HTR-8/SVneo (cell line): Measurements from ENCODE around the gene MAGI3.
A peak's percentile ranks its signal among the peaks of the same experiment; 100 is the strongest.
"Not testable (repeated sequence)": the region's sequence is repeated elsewhere in the genome, so short reads cannot be mapped to it uniquely, and the experiment has no call there.

Experiments used
- DNase-seq: peaks from one replicate; pipeline ENCODE4 v3.0.0; 2011; ENCODE audit warnings: low spot score, mixed read lengths; ENCODE audit not compliant: insufficient read length
- FAIRE-seq: peaks from 2 replicates; lab custom pipeline; 2011; peaks lifted over from hg19 to GRCh38; lab: Jason Lieb, UNC

Gene MAGI3

GRCh38 chr1:113507552-113508214 is 117.4 kb downstream of the MAGI3 start:
- no peak for FAIRE-seq
- no peak for DNase-seq

GRCh38 chr1:113508364-113509164 is 118.2 kb downstream of the MAGI3 start:
- no peak for FAIRE-seq
- no peak for DNase-seq

- not testable (repeated sequence) for DNase-seq, FAIRE-seq
These were observed 119.5 kb downstream of the MAGI3 start for GRCh38 chr1:113509766-113510165.

- FAIRE-seq: no peak
- no peak for DNase-seq
These were observed 121.0 kb downstream of the MAGI3 start for GRCh38 chr1:113511269-113511668.

- FAIRE-seq: no peak
- no peak for DNase-seq
These were observed 125.2 kb downstream of the MAGI3 start for GRCh38 chr1:113515498-113515897.

- FAIRE-seq (no peak), DNase-seq (no peak)
These were observed 127.0 kb downstream of the MAGI3 start for GRCh38 chr1:113517346-113517745.

GRCh38 chr1:113517983-113518382 is 127.7 kb downstream of the MAGI3 start:
- DNase-seq (no peak), FAIRE-seq (no peak)

GRCh38 chr1:113519556-113519955 is 129.2 kb downstream of the MAGI3 start:
- DNase-seq (no peak), FAIRE-seq (no peak)

- no peak for FAIRE-seq
- no peak for DNase-seq
These were observed 139.7 kb downstream of the MAGI3 start for GRCh38 chr1:113530021-113530420.

GRCh38 chr1:113531321-113531720 is 141.0 kb downstream of the MAGI3 start:
- no peak for FAIRE-seq
- no peak for DNase-seq

GRCh38 chr1:113533061-113533460 is 142.7 kb downstream of the MAGI3 start:
- FAIRE-seq: no peak

GRCh38 chr1:113534130-113534817 is 144.0 kb downstream of the MAGI3 start:
- FAIRE-seq (no peak), DNase-seq (peak; percentile 13)

More at GRCh38 chr1:113533061-113533460, 142.7 kb downstream of the MAGI3 start:
- no peak for DNase-seq

- DNase-seq (no peak), FAIRE-seq (no peak)
These were observed 144.6 kb downstream of the MAGI3 start for GRCh38 chr1:113534875-113535274.

- no peak for FAIRE-seq
- no peak for DNase-seq
These were observed 146.0 kb downstream of the MAGI3 start for GRCh38 chr1:113536182-113536780.

- DNase-seq (no peak), FAIRE-seq (no peak)
These were observed 147.9 kb downstream of the MAGI3 start for GRCh38 chr1:113538225-113538624.

- DNase-seq (no peak), FAIRE-seq (no peak)
These were observed 150.0 kb downstream of the MAGI3 start for GRCh38 chr1:113540335-113540734.

GRCh38 chr1:113541106-113541505 is 150.8 kb downstream of the MAGI3 start:
- no peak for DNase-seq
- FAIRE-seq: no peak

GRCh38 chr1:113542221-113542701 is 151.9 kb downstream of the MAGI3 start:
- FAIRE-seq (peak; percentile 9), DNase-seq (peak; percentile 7)

- DNase-seq (no peak), FAIRE-seq (no peak)
These were observed 152.8 kb downstream of the MAGI3 start for GRCh38 chr1:113543110-113543509.

- FAIRE-seq (no peak), DNase-seq (no peak)
These were observed 154.9 kb downstream of the MAGI3 start for GRCh38 chr1:113545210-113545609.
